Adrenal gland (tissue), 5 donors: Measurements from ENCODE around the gene PAQR8.

Source experiments
- POLR2A ChIP-seq, 2 donors: fragments of 450-650 bp; IDR thresholded peaks; one replicate each; pipeline ENCODE4 v1.6.1; 2017; ENCODE audit warnings: antibody characterized with exemption in 2 of 2, mild to moderate bottlenecking in 2 of 2, moderate library complexity in 1 of 2
- TF ChIP-seq, protein P1 (sequence below), 6 experiments: fragments of 450-650 bp in 4 of 6; fragments of 200-600 bp in 2 of 6; sonication (generic) in 1 of 6; IDR thresholded peaks; 1 replicate in 5 of 6; 2 replicates in 1 of 6; pipeline versions ENCODE4 v1.5.1 to v1.8.0; 2016 to 2021; ENCODE audit warnings: antibody characterized with exemption in 6 of 6, mild to moderate bottlenecking in 2 of 6, moderate library complexity in 1 of 6
- donor health status: DM: no; HTN: no; CAD: no.

DNA sequence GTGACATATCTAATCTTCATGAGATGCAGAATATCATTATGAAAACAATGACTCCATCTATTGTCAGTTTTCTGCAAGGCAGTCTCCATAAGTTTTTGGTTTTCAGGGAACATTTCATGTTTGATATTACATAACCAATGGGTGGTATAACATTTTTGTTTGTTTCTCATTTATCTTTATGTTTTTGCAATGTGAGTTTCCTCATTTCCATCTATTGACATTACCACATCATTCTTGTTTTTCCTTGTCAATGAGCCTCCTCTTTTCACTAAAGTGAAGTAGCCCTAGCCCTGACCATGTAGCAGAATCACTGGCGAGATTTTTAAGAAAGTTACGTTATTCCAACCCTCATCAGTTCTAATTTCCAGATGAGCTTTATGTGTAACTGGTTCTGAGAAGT, 62.6 kb downstream of the PAQR8 start:
- TF ChIP-seq, protein P1, sequence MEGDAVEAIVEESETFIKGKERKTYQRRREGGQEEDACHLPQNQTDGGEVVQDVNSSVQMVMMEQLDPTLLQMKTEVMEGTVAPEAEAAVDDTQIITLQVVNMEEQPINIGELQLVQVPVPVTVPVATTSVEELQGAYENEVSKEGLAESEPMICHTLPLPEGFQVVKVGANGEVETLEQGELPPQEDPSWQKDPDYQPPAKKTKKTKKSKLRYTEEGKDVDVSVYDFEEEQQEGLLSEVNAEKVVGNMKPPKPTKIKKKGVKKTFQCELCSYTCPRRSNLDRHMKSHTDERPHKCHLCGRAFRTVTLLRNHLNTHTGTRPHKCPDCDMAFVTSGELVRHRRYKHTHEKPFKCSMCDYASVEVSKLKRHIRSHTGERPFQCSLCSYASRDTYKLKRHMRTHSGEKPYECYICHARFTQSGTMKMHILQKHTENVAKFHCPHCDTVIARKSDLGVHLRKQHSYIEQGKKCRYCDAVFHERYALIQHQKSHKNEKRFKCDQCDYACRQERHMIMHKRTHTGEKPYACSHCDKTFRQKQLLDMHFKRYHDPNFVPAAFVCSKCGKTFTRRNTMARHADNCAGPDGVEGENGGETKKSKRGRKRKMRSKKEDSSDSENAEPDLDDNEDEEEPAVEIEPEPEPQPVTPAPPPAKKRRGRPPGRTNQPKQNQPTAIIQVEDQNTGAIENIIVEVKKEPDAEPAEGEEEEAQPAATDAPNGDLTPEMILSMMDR (IDR thresholded peaks at IDR 0.05): no peak
- TF ChIP-seq POLR2A (IDR thresholded peaks at IDR 0.05): no peak
